ENCODE measurements around the gene STRIP2.
"Not testable (repeated sequence)": the region's sequence is repeated elsewhere in the genome, so short reads cannot be mapped to it uniquely, and the experiment has no call there.

The STRIP2 gene, protein sequence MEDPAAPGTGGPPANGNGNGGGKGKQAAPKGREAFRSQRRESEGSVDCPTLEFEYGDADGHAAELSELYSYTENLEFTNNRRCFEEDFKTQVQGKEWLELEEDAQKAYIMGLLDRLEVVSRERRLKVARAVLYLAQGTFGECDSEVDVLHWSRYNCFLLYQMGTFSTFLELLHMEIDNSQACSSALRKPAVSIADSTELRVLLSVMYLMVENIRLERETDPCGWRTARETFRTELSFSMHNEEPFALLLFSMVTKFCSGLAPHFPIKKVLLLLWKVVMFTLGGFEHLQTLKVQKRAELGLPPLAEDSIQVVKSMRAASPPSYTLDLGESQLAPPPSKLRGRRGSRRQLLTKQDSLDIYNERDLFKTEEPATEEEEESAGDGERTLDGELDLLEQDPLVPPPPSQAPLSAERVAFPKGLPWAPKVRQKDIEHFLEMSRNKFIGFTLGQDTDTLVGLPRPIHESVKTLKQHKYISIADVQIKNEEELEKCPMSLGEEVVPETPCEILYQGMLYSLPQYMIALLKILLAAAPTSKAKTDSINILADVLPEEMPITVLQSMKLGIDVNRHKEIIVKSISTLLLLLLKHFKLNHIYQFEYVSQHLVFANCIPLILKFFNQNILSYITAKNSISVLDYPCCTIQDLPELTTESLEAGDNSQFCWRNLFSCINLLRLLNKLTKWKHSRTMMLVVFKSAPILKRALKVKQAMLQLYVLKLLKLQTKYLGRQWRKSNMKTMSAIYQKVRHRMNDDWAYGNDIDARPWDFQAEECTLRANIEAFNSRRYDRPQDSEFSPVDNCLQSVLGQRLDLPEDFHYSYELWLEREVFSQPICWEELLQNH

DNA sequence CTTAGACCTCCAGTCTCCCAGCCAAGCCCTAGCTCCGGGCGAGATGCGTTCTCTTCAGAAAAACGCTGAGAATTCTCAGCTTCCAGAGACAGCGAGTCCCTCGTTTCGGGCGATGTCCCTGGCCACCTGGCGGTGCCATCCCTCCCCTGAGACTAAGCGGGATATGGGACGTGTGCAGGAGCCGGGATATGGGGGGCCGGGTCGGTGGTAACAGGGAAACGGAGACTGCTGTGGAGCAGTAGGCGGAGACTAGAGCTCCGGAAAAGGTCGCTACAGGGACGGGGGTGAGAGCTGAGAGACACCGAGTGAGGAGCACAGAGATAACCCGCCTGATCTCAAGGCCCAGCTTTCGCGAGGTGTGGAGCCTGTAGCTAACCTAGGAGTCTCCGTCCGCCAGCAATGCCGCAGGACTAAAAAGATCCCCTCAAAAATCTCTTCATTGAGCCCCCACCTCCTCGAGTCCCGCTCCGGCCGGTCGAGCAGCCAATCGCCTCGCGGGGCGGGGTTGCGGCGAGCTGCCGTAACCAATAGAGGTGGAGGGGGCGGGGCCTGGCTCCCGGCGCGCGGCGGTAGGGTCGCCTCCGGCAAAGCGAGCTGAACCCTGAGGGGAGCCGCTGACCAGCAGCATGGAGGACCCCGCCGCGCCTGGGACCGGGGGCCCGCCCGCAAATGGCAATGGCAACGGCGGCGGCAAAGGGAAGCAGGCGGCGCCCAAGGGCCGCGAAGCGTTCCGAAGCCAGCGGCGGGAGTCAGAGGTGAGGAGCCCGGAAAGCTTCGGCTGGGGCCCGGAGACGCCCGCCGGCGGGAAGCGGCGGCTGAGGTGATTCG is at the start of gene STRIP2:
Gene STRIP2, plus strand, starts transcription at position 586 of the 828 bp plus-strand sequence. Its CDS starts 41 bp downstream, at position 627.
- DNase-seq = peak; percentile 91

DNA sequence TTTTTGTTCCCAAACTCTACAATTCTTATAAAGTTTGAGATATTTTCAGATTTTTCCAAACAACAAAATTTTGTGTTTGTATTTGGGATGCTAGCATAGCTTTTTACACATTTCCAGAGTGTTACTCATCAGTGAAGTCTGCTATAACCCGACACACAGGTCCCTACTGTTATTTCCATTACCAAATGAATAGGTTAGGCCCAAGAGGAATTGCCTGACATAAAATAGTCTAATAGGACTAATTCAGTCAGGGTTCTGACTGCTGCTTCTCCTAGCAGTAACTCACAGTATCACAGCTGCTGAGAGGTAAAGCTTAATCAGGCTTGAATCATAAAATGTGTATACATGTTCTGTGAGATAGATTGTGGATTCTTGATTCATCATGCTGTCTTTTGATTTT is 49.1 kb upstream of the STRIP2 start:
- DNase-seq = no peak

- DNase-seq = no peak
Observed at GRCh38 chr7:129385598-129385997, 48.6 kb upstream of the STRIP2 start.

DNA sequence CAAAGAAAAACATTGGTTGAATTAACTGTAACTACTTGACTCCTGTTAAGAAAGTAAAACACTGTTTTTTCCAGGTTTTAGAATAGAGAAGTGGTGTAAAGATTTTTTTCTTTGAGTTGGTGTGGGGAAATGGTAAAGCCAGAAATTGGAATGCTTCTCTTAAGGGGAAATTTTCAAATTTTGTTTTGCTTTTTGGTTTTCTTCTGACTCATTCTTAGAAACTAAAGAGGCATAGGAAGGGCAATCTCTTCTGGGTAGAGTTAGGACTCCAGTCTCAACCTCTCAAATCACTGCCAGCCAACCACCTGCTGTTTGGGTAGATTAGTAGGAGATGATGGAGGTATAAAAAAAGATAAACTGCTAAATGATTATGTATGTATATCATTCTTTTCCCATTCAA is 47.7 kb upstream of the STRIP2 start:
- no peak for DNase-seq

- DNase-seq = no peak
Observed at GRCh38 chr7:129387537-129387936, 46.7 kb upstream of the STRIP2 start.

DNA sequence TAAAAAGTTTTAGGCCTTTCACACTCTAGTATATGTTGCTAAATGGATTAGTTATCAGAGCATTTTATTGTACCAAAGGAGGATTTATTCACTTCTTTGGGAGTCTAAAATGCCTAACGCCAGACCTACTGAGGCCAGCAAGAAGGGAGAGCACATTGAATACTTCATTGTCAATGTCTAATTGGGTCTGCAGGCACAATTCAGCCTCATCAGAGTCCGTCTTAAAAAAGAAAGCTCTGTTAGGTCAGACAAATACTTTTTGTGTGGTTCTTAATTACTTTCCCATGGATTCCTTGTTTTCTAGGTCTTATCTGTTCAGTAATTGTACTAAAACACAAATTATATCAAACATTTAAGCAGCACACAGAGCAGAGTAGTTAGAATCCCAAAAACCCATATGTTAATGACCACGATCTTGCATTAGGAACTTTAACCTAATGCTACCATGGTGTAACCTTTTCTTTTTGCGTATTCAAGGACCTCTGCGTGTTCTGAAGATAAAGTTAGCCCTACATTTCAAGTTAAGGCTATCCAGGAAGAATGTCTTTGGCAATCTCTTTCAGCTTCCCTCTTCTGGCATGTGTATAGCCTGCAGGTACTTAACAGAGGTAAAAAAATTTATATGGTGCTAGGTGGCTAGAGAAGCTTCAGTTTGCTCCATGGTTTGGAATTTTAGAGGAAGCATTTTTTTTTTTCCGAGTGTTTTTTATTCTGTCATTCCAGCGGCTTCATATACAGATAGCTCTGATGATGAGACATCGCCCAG is 45.7 kb upstream of the STRIP2 start:
- DNase-seq = no peak

DNA sequence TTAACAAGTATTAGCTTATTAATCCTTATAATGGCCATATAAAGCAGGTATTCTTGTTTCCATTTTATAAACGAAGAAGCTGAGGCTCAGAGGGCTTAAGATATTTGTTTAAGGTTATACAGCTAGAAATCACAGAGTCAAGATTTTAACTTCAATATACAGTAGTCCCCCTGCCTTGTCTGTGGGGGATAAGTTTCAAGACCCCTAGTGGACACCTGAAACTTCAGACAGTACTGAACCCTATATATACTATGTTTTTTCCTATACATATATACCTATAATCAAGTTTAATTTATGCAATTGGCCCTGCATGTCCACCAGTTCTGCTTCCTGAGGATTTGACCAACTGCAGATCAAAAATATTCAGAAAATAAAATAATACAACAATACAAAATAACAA is 44.4 kb upstream of the STRIP2 start:
- DNase-seq = no peak

GRCh38 chr7:129390314-129390713 is 43.9 kb upstream of the STRIP2 start:
- no peak for DNase-seq

- no peak for DNase-seq
Observed at GRCh38 chr7:129391546-129392171, 42.6 kb upstream of the STRIP2 start.

DNA sequence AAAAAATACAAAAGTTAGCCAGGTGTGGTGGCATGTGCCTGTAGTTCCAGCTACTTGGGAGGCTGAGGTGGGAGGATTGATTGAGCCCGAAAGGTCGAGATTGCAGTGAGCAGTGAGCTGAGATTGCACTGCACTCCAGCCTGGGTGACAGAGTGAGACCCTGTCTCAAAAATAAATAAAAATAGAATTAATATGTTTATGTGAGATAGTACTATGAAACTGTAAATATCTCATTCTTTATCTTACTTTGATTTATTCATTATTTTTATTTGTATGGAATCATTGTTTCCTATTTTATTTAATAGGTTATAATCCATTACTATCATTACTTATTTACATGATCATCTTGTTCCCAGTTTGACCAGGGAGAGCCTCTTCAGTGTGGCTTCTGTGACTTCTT is 41.0 kb upstream of the STRIP2 start:
- no peak for DNase-seq

GRCh38 chr7:129394101-129394500 is 40.1 kb upstream of the STRIP2 start:
- no peak for DNase-seq

GRCh38 chr7:129394982-129395914 is 39.0 kb upstream of the STRIP2 start:
- DNase-seq = no peak

DNA sequence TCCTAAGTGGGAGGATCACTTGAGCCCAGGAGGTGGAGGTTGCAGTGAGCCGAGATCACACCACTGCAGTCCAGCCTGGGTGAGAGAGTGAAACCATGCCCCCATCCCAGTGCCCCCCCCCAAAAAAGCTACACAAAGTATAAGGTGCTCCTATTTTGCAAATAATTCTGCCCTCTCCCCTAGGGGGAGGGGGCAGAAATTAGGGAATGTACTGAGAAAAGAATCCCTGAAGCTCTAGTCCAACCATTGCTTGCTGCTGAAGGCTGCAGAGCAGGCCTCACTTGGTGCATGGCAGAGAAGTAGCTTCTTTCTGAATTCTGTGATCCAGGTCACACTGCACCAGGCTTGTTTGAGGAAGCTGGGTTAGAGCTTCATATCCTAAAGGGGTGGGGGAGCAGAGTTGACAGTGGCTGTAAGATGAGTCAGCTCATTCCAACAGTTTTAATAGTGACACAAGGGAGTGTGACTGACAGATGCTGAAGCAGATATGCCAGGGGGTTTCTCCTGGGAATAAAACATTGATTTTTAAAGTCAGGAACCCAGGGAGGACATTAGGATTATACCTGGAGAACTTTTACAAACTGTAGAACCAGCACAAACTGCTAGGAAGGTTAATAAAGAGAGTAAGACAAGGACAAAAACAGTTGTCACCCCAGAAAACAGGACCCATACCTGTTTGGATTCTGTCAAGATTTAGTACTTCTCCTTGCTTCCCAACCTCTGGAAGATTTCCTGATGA is 32.8 kb upstream of the STRIP2 start:
- DNase-seq = no peak

DNA sequence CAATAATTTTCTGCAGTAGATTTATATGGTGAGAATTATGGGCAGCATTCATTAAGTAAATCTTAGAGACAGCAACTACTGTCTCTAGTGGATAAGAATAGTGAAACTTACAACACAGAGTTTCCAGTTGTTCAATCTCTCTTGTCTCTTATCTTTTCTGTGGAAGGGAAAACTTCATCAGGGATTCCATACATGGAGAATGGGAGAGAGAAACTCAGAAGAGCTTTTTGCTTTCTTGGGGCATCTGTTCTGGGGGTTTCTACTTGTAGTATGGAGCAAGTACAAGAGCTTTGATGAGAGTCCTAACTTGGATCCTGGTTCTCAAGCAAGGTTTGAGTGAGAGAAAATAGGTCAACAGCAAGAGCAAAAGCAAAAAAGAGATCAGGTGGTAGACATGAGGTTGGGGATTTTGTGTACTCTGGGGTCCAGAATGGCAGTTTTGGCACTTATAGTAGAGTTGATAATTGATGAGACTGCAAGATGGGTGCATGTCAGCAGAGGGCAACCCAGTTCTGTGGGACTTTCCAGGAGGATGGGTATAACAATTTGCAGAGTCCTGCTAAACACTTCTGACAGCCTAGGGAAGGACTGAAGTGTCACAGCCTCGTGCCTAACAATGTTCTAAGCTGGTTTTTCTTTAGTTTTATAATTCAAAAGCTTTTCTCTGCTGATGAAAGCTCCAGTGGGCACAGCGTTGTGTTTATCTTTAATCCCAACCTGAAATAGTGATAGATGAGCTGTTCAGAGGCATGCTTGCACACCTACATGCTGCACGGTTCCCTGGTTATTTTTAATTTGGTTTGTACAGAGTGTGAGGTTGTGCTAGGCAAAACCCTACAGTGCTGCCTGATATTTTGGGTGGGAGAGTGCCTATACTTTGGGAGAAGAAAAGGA is 32.0 kb upstream of the STRIP2 start:
- no peak for DNase-seq

DNA sequence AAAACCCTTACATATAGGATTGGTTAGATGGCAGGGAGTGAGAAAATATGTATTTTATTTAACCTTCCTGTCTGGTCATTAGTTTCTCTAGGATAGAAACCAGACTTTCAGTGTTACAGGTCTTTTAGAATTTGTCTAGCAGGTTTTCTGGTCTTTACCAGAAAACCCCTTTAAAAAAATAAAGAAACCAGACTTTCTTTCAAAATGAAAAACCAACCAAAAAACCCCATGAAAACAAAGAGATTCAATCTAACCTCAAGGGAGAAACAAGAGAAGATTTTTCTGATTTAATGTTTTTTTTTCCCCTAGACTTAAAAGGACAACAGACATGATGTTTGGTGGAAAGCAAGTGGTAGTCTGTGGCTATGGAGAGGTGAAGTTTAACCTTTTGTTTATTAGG is 28.7 kb upstream of the STRIP2 start:
- DNase-seq = no peak

GRCh38 chr7:129410238-129410637 is 24.0 kb upstream of the STRIP2 start:
- DNase-seq = not testable (repeated sequence)

DNA sequence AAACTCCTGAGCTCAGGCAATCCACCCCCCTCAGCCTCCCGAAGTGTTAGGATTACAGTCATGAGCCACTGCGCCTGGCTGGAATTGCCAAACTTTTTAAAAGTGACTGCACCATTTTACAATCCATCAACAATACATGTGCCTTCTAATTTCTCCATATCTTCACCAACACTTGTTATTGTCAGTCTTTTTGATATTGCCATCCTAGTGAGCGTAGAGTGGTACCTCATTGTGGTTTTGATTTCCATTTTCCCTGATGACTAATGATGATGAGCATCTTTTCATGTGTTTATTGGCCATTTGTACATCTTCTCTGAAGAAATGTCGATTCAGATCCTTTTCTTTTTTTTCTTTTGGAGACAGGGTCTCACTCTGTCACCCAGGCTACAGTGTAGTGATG is 21.7 kb upstream of the STRIP2 start:
- no peak for DNase-seq

DNA sequence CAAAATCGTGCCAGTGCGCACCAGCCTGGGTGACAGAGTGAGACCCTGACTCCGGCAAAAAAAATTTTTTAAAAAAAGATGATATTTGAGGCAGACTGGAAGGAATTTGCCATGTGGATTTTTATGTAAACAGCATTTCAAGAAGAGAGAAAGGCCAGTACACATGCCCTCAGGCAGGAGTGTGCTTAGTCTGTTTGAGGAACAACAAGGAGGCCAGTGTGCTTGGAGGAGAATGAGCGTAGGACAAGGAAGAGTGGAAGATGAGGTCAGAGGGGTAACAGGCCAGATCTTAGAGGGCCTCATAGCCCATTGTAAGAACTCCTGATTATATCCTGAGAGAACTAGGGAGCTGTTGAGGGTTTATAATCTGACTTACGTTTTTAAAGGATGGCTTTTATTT is 17.2 kb upstream of the STRIP2 start:
- DNase-seq = no peak

- DNase-seq = no peak
Observed at GRCh38 chr7:129421717-129422250, 12.4 kb upstream of the STRIP2 start.
